Measurements from ENCODE around the gene STRN.

Gene STRN

GRCh38 chr2:36921984-36922383 is 44.4 kb downstream of the STRN start:
- TF ChIP-seq CTCF (IDR thresholded peaks at IDR 0.05; ENCODE audit: control insufficient read depth, insufficient read depth, low read depth, low read length, missing control alignments) = no peak
- H3K4me3 ChIP-seq (ENCODE audit: control insufficient read depth, low read depth, low read length) = no peak overlapping the region
- no peak for DNase-seq (ENCODE audit: low read depth)

- DNase-seq (ENCODE audit: low read depth) = no peak
- no peak for TF ChIP-seq CTCF (IDR thresholded peaks at IDR 0.05; ENCODE audit: control insufficient read depth, insufficient read depth, low read depth, low read length, missing control alignments)
These were observed 47.1 kb downstream of the STRN start for GRCh38 chr2:36919041-36919837.

GRCh38 chr2:36918307-36918706 is 48.0 kb downstream of the STRN start:
- DNase-seq (ENCODE audit: low read depth) = no peak
- H3K4me3 ChIP-seq (ENCODE audit: control insufficient read depth, low read depth, low read length) = no peak overlapping the region
- TF ChIP-seq CTCF (IDR thresholded peaks at IDR 0.05; ENCODE audit: control insufficient read depth, insufficient read depth, low read depth, low read length, missing control alignments) = peak; percentile 19

More at GRCh38 chr2:36919041-36919837, 47.1 kb downstream of the STRN start:
- H3K4me3 ChIP-seq (ENCODE audit: control insufficient read depth, low read depth, low read length) = no peak overlapping the region

GRCh38 chr2:36915627-36916026 is 50.7 kb downstream of the STRN start:
- no peak for TF ChIP-seq CTCF (IDR thresholded peaks at IDR 0.05; ENCODE audit: control insufficient read depth, insufficient read depth, low read depth, low read length, missing control alignments)
- H3K4me3 ChIP-seq (ENCODE audit: control insufficient read depth, low read depth, low read length) = no peak overlapping the region
- no peak for DNase-seq (ENCODE audit: low read depth)

GRCh38 chr2:36912695-36913094 is 53.6 kb downstream of the STRN start:
- TF ChIP-seq CTCF (IDR thresholded peaks at IDR 0.05; ENCODE audit: control insufficient read depth, insufficient read depth, low read depth, low read length, missing control alignments) = no peak
- no peak overlapping the region for H3K4me3 ChIP-seq (ENCODE audit: control insufficient read depth, low read depth, low read length)
- no peak for DNase-seq (ENCODE audit: low read depth)

- no peak for DNase-seq (ENCODE audit: low read depth)
- TF ChIP-seq CTCF (IDR thresholded peaks at IDR 0.05; ENCODE audit: control insufficient read depth, insufficient read depth, low read depth, low read length, missing control alignments) = no peak
- no peak overlapping the region for H3K4me3 ChIP-seq (ENCODE audit: control insufficient read depth, low read depth, low read length)
These were observed 55.3 kb downstream of the STRN start for GRCh38 chr2:36911012-36911411.
